HG03521 (cell line): ENCODE data around the gene AMY1C.
"Not testable (repeated sequence)": the region's sequence is repeated elsewhere in the genome, so short reads cannot be mapped to it uniquely, and the experiment has no call there.

Source experiments
- ATAC-seq: cut with Tn5 transposase; IDR thresholded peaks from one replicate; pipeline ENCODE4 v1.9.1; 2021; ENCODE audit warnings: mild to moderate bottlenecking, moderate library complexity; ENCODE audit not compliant: unreplicated experiment

The AMY1C gene

DNA sequence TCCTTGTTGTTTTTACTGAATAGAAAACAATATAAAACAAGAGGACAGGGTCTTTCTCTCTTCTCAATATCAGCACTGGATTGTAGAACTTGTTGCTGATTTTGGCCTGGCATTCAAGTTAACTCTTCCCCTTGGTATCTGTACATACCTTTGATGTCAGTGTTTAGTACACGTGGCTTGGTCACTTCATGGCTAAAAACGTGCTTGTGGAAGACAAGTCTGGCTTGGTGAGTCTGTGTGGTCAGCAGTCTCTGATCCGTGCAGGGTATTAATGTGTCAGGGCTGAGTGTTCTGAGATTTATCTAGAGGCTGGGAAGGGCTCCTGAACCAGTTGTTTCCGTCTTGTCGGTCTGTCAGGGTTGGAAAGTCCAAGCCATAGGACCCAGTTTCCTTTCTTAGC lies at the start of gene AMY1C:
Gene AMY1C (plus strand): TSS at position 301 of the 400 bp plus-strand sequence. CDS start 572 bp downstream, outside the sequence.
- ATAC-seq, result not testable (repeated sequence)

DNA sequence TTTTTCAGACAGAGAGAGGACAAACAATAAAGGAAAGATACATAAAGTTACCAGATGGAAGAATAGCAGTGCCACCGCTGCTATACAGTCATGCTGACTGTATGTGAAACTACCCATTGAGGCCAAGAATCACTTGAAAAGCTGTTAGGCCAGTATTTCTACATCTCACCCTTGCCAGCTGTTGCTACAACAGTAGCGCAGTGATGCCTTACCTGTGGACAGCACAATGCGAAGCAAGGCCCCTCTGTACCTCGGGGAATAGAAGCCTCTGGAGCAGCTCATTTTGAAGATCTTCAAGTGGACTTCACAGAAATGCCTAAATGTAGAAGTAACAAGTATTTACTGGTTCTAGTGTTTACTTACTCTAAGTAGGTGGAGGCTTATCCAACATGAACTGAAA lies 49.0 kb upstream of the AMY1C start:
- not testable (repeated sequence) for ATAC-seq

DNA sequence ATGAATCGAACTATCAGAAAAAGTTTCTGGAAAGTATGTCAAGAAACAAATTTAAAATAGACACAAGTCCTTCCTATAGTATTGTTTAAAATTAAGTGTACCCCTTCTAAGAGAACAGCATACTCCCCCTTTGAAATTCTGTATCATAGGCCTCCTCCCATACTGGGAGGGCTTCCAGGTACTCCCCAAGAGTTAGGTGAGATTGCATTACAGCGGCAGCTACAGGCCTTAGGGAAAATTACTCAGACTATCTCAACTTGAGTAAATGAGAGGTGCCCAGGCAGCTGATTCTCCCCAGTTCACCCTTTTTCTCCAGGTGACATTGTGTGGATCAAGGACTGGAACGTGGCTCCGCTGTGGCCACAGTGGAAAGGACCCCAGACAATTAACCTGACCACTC lies 48.4 kb upstream of the AMY1C start:
- not testable (repeated sequence) for ATAC-seq

DNA sequence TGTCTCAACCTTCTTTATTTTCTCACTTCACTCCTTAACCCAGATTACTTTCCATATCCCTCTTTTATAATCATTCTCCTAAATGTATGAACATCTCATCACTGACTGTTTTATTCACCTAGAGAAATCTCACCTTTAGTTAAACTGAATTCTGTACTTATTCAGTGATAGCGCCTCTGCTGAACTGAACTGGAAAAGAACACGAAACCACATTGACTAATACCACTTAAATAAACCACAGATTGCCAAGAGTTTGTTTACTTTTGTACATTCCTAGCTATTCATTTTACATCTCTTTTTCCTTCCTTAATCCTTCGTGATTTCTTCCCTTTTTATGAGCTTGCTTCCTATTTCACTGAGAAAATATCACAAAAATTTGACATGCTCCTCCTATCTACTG lies 42.0 kb upstream of the AMY1C start:
- not testable (repeated sequence) for ATAC-seq

DNA sequence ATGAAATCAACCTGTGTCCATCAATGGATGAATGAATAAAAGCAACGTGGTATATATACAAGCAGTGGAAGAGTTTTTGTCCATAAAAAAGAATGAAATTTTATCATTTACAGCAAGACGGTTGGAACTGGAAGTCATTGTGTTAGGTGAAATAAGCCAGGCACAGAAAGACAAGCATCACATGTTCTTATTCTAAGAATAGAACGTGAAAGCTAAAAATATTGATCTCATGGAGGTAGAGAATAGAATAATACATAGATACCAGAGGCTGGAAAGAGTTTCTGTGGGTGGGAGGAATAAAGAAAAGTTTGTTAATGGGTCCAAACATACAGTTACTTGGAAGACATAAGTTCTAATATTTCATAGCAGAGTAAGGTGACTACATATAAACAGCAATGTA lies 39.3 kb upstream of the AMY1C start:
- ATAC-seq, result not testable (repeated sequence)

DNA sequence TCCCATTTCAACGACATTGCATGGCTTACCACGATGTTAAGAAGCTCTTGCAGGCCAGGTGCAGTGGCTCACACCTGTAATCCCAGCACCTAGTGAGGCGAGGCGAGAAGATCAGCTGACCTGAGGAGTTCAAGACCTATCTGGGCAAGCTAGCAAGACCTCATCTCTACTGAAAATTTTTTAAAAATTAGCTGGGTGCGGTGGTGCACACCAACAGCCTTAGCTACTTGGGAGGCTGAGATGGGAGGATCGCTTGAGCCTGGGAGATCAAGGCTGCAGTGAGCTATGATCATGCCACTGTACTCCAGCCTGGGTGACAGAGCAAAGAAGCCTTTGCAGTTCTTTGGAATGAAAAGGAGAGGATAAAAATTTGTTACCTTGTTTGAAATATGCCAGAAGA lies 32.3 kb upstream of the AMY1C start:
- not testable (repeated sequence) for ATAC-seq

DNA sequence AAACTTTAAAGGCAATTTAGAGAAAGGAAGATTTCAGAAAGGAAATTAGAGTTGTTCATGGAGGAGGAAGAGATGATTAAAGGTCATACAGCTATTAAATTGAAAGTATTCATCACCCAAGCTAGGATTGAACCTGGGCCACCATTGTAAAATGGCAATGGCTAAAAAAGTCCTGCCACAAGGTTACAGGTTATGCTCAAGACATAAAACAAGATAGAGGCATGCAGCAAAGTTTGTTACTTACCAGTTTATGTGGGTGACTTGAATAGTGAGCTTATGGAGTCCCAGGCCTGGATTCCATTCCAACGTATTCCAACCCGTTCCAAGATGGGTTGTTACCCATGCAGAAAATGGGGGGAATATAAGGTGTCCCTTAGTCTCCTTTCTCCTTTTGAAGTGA lies 28.2 kb upstream of the AMY1C start:
- ATAC-seq, result not testable (repeated sequence)

DNA sequence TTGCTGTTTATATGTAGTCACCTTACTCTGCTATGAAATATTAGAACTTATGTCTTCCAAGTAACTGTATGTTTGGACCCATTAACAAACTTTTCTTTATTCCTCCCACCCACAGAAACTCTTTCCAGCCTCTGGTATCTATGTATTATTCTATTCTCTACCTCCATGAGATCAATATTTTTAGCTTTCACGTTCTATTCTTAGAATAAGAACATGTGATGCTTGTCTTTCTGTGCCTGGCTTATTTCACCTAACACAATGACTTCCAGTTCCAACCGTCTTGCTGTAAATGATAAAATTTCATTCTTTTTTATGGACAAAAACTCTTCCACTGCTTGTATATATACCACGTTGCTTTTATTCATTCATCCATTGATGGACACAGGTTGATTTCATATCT lies 14.4 kb upstream of the AMY1C start:
- ATAC-seq, result not testable (repeated sequence)

DNA sequence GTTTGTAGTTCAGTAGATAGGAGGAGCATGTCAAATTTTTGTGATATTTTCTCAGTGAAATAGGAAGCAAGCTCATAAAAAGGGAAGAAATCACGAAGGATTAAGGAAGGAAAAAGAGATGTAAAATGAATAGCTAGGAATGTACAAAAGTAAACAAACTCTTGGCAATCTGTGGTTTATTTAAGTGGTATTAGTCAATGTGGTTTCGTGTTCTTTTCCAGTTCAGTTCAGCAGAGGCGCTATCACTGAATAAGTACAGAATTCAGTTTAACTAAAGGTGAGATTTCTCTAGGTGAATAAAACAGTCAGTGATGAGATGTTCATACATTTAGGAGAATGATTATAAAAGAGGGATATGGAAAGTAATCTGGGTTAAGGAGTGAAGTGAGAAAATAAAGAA lies 11.7 kb upstream of the AMY1C start:
- ATAC-seq, result not testable (repeated sequence)

DNA sequence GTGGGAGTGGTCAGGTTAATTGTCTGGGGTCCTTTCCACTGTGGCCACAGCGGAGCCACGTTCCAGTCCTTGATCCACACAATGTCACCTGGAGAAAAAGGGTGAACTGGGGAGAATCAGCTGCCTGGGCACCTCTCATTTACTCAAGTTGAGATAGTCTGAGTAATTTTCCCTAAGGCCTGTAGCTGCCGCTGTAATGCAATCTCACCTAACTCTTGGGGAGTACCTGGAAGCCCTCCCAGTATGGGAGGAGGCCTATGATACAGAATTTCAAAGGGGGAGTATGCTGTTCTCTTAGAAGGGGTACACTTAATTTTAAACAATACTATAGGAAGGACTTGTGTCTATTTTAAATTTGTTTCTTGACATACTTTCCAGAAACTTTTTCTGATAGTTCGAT lies 5.2 kb upstream of the AMY1C start:
- ATAC-seq, result not testable (repeated sequence)

DNA sequence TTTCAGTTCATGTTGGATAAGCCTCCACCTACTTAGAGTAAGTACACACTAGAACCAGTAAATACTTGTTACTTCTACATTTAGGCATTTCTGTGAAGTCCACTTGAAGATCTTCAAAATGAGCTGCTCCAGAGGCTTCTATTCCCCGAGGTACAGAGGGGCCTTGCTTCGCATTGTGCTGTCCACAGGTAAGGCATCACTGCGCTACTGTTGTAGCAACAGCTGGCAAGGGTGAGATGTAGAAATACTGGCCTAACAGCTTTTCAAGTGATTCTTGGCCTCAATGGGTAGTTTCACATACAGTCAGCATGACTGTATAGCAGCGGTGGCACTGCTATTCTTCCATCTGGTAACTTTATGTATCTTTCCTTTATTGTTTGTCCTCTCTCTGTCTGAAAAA lies 4.7 kb upstream of the AMY1C start:
- ATAC-seq, result not testable (repeated sequence)

DNA sequence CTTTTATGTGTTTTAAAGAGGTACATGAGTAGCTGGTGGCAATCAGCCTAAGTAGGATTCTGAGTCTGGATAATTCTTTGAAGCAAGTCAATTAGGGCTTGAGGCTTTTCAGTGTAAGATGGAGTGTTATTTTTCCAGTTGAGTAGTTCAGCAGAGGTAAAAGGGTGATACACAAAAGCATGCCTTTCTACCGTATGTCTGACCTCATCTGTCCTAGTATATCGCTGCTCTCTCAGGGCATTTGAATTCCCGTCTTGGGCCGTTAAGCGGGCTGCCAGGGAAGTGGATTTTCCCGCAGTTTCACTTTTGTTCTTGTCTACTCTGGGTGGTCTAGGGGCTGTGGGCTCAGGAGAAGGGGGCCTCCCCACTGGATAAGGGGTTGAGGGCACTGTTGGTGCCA lies 1.4 kb upstream of the AMY1C start:
- ATAC-seq, result not testable (repeated sequence)

DNA sequence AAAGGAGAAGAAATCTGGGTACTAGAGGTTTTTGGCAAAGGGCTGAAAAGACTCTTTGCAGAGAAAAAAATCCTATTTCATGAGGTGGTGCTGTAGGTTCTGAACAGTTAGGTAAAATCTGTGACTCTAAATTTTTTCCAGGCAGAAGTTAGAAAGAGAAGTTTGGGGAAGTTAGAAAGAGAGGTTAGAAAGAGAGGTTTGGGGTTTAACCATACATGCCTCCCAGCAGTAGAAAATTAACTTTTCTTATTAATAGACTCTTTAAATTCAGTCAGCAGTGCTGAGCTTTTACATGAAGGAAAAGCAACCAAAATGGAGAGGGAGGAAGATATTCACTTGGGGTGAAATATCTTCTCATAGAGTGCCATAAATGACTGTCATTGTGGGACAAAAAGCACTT lies 12.2 kb downstream of the AMY1C start:
- ATAC-seq, result no peak

DNA sequence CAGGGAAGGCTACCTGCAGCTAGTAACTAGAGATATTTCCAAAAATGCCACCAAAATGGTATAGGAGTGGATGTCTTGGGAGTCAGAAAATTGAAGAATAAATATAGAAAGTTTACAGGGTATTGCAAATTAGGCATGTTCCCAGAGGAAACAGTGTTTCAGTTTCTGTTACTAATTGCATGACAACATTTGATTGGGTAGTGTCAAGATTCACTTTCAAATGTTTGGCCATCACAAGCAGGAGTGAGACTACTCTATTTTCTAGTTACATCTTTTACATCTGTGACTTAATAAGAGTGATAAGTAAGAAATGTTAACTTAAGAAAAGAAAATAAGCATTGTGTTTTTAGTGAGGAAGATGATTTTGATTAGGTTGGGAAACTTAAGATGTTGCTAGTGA lies 30.2 kb downstream of the AMY1C start:
- no peak for ATAC-seq

DNA sequence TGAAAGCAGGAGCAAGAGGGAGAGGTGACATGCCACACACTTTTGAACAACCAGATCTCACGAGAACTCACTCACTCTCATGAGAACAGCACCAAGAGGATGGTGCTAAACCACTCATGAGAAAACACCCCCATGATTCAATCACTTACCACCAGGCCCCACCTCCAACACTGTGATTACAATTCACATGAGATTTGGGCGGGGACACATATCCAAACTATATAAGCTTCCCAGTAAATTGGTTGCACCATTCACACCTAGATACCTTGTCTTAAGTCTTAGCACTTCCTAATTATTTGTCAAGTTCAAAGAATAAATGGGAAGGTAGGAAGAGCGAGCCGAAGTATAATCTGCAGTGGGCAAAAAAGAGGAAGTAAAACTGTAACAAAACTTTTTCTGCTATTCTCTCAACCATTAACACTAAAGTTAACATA lies 34.3 kb downstream of the AMY1C start:
- ATAC-seq, result peak; percentile 61

DNA sequence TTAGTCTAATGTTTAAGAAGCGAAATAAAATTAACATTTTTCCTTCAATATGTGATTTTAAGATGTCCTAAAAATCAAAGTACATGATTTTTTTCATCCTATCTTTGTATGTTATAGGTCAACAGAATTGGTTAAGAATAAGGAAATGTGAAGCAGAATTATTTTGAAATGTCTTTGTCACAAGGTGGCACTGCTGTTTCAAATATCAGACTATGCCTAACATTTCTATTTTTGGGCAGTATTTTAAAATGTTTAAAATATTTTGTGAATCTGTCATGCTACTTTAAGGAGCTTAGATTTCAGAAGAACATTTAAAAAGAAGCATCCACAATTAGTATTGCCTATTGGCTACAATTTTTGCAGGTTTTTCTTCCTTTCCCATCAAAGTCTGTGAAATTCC lies 38.7 kb downstream of the AMY1C start:
- no peak for ATAC-seq

DNA sequence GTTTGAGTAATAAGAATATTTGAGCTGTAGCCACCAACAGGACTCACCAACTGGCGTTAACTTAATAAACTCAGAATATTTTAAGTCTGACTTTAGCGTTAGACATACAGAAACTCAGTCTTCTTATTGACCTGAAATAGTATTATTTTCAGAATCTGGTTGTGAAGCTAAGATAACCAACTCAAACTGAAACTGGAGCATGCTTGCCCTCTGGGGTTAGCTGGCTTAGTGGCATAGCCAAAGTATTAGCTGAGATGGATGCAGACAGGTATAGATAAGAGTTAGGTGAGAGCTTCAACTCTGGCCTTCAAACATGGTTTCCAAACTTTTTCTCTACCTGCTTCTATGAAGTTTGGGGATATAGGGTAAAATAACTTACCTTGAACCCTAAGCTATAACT lies 40.5 kb downstream of the AMY1C start:
- no peak for ATAC-seq
